Spleen (tissue), 11 donors: ENCODE data around the gene KMT2B. TPM values are rescaled to one million over a fixed set of nuclear protein-coding genes. Genes with fewer than 3 reads are reported as not detected.
A peak's percentile ranks its signal among the peaks of the same experiment; 100 is the strongest.
"Not testable (repeated sequence)": the region's sequence is repeated elsewhere in the genome, so short reads cannot be mapped to it uniquely, and the experiment has no call there.

ENCODE experiments used
- DNase-seq: peaks from one replicate; pipeline ENCODE4 v3.0.0-alpha.2; 2020
- H3K27ac ChIP-seq, 8 donors: fragments of 200-600 bp; sonication (generic) in 7 of 8; 1 replicate in 4 of 8; 2 replicates in 4 of 8; pipeline versions ENCODE4 v1.5.0 to v1.8.0; 2016 to 2021; ENCODE audit warnings: inconsistent platforms in 4 of 8, mild to moderate bottlenecking in 4 of 8, moderate library complexity in 1 of 8
- H3K27me3 ChIP-seq, 7 donors: fragments of 200-600 bp; sonication (generic) in 6 of 7; replicated peaks in 1 of 7; 1 replicate in 4 of 7; 2 replicates in 3 of 7; pipeline versions ENCODE4 v1.5.0 to v1.8.0; 2016 to 2021; ENCODE audit warnings: inconsistent platforms in 3 of 7, mild to moderate bottlenecking in 1 of 7
- H3K36me3 ChIP-seq, 6 donors: fragments of 200-600 bp; sonication (generic) in 5 of 6; 1 replicate in 4 of 6; 2 replicates in 2 of 6; pipeline versions ENCODE4 v1.5.0 to v1.8.0; 2016 to 2021; ENCODE audit warnings: inconsistent platforms in 2 of 6
- H3K4me1 ChIP-seq, 6 donors: fragments of 200-600 bp; sonication (generic) in 5 of 6; 1 replicate in 3 of 6; 2 replicates in 3 of 6; pipeline versions ENCODE4 v1.5.0 to v1.8.0; 2016 to 2021; ENCODE audit warnings: inconsistent platforms in 3 of 6
- H3K4me3 ChIP-seq, 8 donors: fragments of 200-600 bp; sonication (generic) in 7 of 8; 1 replicate in 4 of 8; 2 replicates in 4 of 8; pipeline versions ENCODE4 v1.5.0 to v1.8.0; 2016 to 2021; ENCODE audit warnings: inconsistent platforms in 4 of 8, mild to moderate bottlenecking in 4 of 8, moderate library complexity in 2 of 8
- H3K9me3 ChIP-seq, 8 donors: fragments of 200-600 bp; sonication (generic) in 7 of 8; 1 replicate in 4 of 8; 2 replicates in 4 of 8; pipeline versions ENCODE4 v1.5.0 to v1.8.0; 2016 to 2021; ENCODE audit warnings: inconsistent platforms in 4 of 8
- POLR2A ChIP-seq, 3 donors: fragments of 450-650 bp; IDR thresholded peaks; one replicate each; pipeline ENCODE4 v1.5.1; 2017; ENCODE audit warnings: antibody characterized with exemption in 3 of 3, mild to moderate bottlenecking in 1 of 3
- POLR2AphosphoS5 ChIP-seq, 3 donors: sonication (generic); formaldehyde crosslinking; IDR thresholded peaks; one replicate each; pipeline ENCODE4 v1.5.1; 2017; ENCODE audit warnings: antibody characterized with exemption in 3 of 3
- WGBS, 5 donors: extraction: QIAGEN DNeasy Blood & Tissue Kit in 3 of 5; methylation state at CpG; one replicate each; pipeline versions ENCODE4 v1.1.5 to v1.1.7; 2013 to 2018; 5-methylcytosine and 5-hydroxymethylcytosine counted together
- intact Hi-C: fragments of 100-400 bp; cut with DNase I; formaldehyde crosslinking; loops from one replicate; pipeline ENCODE4 v1.15.0; 2023; ENCODE audit warnings: low total_unique reads
- polyA plus RNA-seq, 3 donors: library from polyadenylated mRNA; stranded (reverse); fragments of 200-250 nt; gene quantifications; one replicate each; pipeline ENCODE4 v1.2.1, GENCODE V29; 2013
- total RNA-seq, 7 donors: library from RNA; depleted of rRNA in 3 of 7; stranded (reverse); fragments of >200 nt in 3 of 7; fragmentation: NEBNext Ultra II Directional in 4 of 7; extraction: Animal tissue kit (Norgen Biotek cat#: 25700) in 4 of 7; gene quantifications; one replicate each; pipeline versions ENCODE4 v1.1.0 to v1.2.1, GENCODE V29; 2016 to 2021
- TF ChIP-seq, protein P1 (sequence below), 11 experiments: fragments of 200-600 bp in 7 of 11; fragments of 450-650 bp in 4 of 11; sonication (generic) in 4 of 11; IDR thresholded peaks in 8 of 11; conservative IDR thresholded peaks in 3 of 11; 1 replicate in 7 of 11; 2 replicates in 4 of 11; pipeline versions ENCODE4 v1.4.0 to v1.8.0; 2016 to 2021; ENCODE audit warnings: antibody characterized with exemption in 11 of 11, inconsistent platforms in 4 of 11, mild to moderate bottlenecking in 1 of 11
- donor health status: healthy with polysubstance abuse.
- donor health status: DM: no; HTN: no; CAD: no; lungs with moderate emphysema.
- donor health status: DM: no; HTN: no; CAD: no.
- donor health status: Bipolar disorder and iron deficiency.
- donor health status: healthy.
- donor health status: DM: no; HTN: no; CAD: no.
- donor health status: DM: yes; HTN: yes; CAD: no.

The KMT2B gene
- total and polyA plus RNA-seq, 10 donors = 17.6 to 58.2 (median 45.8) TPM

DNA sequence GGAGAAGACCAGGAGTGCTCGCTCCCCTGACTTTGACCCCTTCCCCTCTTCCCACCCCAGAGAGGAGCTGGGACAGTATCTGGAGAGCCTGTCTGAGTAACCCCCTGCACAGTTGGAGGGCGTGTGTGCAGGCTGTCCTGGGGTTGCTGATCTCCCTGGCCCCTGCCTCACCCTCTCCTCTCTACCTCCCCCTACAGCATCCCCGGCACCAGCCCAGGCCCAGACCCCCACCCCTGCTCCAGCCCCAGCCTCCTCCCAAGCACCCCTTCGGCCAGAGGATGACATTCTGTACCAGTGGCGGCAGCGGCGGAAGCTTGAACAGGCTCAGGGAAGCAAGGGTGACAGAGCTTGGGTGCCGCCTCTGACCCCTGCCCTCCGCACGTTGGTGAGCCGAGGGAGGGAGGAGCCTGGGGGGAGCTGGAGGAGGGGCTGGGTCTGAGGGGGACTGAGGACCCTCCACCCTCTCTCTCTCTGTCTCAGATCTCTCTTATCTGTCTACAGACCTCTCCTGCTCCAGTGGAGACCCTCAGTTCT is 48.8 kb downstream of the KMT2B start:
- Histone ChIP-seq H3K9me3 (no peaks in the 10 kb centered on the region), H3K27me3 (no peaks in the 10 kb centered on the region), H3K27ac (peak overlapping the region in 1 of 8 donors; percentile 53), H3K4me1 (peaks cover 0 to 19% (median 4%) of the 10 kb centered on the region in 6 donors), H3K4me3 (no peak overlapping the region), H3K36me3 (peaks cover 0 to 75% (median 28%) of the 10 kb centered on the region in 6 donors)
- TF ChIP-seq, protein P1, sequence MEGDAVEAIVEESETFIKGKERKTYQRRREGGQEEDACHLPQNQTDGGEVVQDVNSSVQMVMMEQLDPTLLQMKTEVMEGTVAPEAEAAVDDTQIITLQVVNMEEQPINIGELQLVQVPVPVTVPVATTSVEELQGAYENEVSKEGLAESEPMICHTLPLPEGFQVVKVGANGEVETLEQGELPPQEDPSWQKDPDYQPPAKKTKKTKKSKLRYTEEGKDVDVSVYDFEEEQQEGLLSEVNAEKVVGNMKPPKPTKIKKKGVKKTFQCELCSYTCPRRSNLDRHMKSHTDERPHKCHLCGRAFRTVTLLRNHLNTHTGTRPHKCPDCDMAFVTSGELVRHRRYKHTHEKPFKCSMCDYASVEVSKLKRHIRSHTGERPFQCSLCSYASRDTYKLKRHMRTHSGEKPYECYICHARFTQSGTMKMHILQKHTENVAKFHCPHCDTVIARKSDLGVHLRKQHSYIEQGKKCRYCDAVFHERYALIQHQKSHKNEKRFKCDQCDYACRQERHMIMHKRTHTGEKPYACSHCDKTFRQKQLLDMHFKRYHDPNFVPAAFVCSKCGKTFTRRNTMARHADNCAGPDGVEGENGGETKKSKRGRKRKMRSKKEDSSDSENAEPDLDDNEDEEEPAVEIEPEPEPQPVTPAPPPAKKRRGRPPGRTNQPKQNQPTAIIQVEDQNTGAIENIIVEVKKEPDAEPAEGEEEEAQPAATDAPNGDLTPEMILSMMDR (IDR thresholded peaks at IDR 0.05 in 8 of 11, conservative IDR thresholded peaks at IDR 0.05 in 3 of 11) = no peak
- peak in 1 of 3 donors; percentile 33 for TF ChIP-seq POLR2AphosphoS5 (IDR thresholded peaks at IDR 0.05)
- intact Hi-C loops = no loop called here
- no peak for DNase-seq
- WGBS, 5 donors = 78 to 95% (median 92%) methylated on average over 7 to 11 of the region's 11 CpGs

DNA sequence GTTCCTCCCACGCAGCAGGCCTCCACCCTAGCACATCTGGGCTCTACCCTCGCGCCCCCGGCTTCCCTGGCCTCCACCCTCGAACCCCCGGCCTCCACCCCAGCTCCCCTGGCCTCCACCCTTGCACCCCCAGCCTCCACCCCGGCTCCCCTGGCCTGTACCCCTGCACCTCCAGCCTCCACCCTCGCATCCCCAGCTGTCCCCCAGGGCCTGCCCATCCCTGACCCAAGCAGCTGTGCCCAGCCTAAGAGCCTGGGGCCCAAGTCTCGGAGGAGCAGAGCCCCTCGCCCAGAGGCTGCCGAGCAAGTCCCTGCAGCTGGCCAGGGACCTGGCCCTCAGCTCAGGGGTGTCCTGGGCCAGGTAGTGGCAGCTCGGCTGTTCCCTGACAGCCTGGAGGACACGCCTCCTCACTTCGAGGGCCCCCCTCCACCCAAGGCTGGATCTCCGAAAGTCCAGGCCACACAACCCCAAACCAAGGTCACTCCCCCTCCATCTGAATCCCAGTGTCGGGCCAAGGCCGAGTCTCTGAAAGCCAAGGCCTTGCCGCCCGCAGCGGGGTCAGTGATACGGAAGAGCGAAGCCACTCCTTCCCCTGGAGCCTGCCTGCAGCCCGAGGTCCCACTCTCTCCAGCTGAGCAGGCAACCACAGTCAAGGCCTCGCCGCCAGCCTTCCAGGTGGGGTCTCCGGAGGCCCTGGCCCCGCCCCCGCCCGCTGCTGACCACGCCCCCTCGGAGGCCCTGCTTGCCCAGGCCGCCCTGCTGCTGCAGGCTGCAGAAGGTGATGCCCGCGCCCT is 49.7 kb downstream of the KMT2B start:
- Histone ChIP-seq H3K4me1 (peaks cover 0 to 19% (median 4%) of the 10 kb centered on the region in 6 donors), H3K4me3 (no peak overlapping the region), H3K9me3 (no peaks in the 10 kb centered on the region), H3K27me3 (no peaks in the 10 kb centered on the region), H3K36me3 (peaks cover 0 to 67% (median 23%) of the 10 kb centered on the region in 6 donors), H3K27ac (peak overlapping the region in 5 of 8 donors; percentile 23 to 54 (median 49))
- DNase-seq = no peak
- intact Hi-C loops = no loop called here
- WGBS, 5 donors = 68 to 79% (median 69%) methylated on average over 21 to 34 of the region's 34 CpGs
- TF ChIP-seq, protein P1 (IDR thresholded peaks at IDR 0.05 in 8 of 11, conservative IDR thresholded peaks at IDR 0.05 in 3 of 11) = no peak
- TF ChIP-seq POLR2A (IDR thresholded peaks at IDR 0.05) = no peak
- TF ChIP-seq POLR2AphosphoS5 (IDR thresholded peaks at IDR 0.05) = peak in 2 of 3 donors; percentile 60 to 61

DNA sequence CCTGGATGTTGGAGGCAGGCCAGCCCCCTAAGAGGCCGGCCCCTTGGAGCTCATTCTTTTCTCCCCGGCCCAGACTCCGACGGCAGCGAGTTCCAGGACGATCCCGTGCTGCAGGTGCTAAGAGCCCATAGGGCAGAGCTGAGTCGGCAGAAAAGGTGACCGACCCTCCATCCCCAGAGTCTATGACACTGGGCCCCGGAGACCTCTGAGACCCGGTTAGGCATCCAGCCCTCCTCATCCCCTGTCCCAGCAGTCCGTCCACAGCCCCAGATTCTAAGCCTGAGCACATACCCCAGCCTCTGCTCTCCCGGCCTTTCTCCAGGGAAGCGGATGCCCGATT is 50.2 kb downstream of the KMT2B start:
- 78 to 89% (median 83%) methylated on average over 10 to 15 of the region's 15 CpGs for WGBS, 5 donors
- no peaks in the 10 kb centered on the region for H3K9me3 ChIP-seq
- peaks cover 0 to 61% (median 23%) of the 10 kb centered on the region in 6 donors for H3K36me3 ChIP-seq
- intact Hi-C loops = no loop called here
- H3K4me1 ChIP-seq = peaks cover 0 to 19% (median 4%) of the 10 kb centered on the region in 6 donors
- no peak overlapping the region for H3K4me3 ChIP-seq
- H3K27ac ChIP-seq = peak overlapping the region in 3 of 8 donors; percentile 11 to 54 (median 53)
- no peak for DNase-seq
- TF ChIP-seq POLR2AphosphoS5 (IDR thresholded peaks at IDR 0.05) = peak in 1 of 3 donors; percentile 9
- no peak for TF ChIP-seq POLR2A (IDR thresholded peaks at IDR 0.05)
- H3K27me3 ChIP-seq = no peaks in the 10 kb centered on the region

DNA sequence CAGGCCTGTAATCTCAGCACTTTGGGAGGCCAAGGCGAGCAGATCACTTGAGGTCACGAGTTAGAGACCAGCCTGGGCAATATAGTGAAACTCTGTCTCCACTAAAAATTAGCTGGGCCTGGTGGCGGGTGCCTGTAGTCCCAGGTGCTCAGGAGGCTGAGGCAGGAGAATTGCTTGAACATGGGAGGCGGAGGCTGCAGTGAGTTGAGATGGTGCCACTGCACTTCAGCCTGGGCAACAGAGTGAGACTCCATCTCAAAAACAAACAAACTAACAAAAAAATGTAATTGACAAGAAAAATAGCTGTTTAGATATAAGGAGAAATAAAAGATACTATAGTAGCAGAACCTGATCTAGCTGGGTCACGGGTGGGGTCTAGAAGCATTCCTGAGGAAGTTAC is 54.6 kb downstream of the KMT2B start:
- H3K9me3 ChIP-seq, DNase-seq, H3K27me3 ChIP-seq, intact Hi-C loops, H3K27ac ChIP-seq, H3K4me3 ChIP-seq: not testable (repeated sequence)
- H3K4me1 ChIP-seq = peaks cover 4 to 37% (median 22%) of the 10 kb centered on the region in 6 donors
- WGBS, 5 donors = 92 to 96% (median 94%) methylated on average over 5 of the region's 5 CpGs
- H3K36me3 ChIP-seq = peaks cover 0 to 18% (median 3%) of the 10 kb centered on the region in 6 donors
